Right atrium auricular region (tissue), 2 donors: Measurements from ENCODE around the gene ELP1. TPM values are rescaled to one million over a fixed set of nuclear protein-coding genes. Genes with fewer than 3 reads are reported as not detected.

ENCODE experiments used
- DNase-seq: peaks from one replicate; pipeline ENCODE4 v3.0.0-alpha.2; 2019; ENCODE audit warnings: low spot score
- H3K27ac ChIP-seq, 2 donors: fragments of 200-600 bp; sonication (generic); 1 replicate in 1 of 2; 2 replicates in 1 of 2; pipeline ENCODE4 v1.5.1; 2016 to 2019
- H3K27me3 ChIP-seq, 2 donors: fragments of 200-600 bp; sonication (generic); one replicate each; pipeline versions ENCODE4 v1.5.1 to v1.6.0; 2017 to 2019
- H3K36me3 ChIP-seq: fragments of 200-600 bp; sonication (generic); one replicate; pipeline ENCODE4 v1.5.1; 2016
- H3K4me1 ChIP-seq, 2 donors: fragments of 200-600 bp; sonication (generic); one replicate each; pipeline versions ENCODE4 v1.5.1 to v1.6.0; 2017 to 2019
- H3K4me3 ChIP-seq, 2 donors: fragments of 200-600 bp; sonication (generic); 1 replicate in 1 of 2; 2 replicates in 1 of 2; pipeline ENCODE4 v1.5.1; 2017 to 2019; ENCODE audit warnings: mild to moderate bottlenecking in 1 of 2, moderate library complexity in 1 of 2
- H3K9me3 ChIP-seq, 2 donors: fragments of 200-600 bp; sonication (generic); one replicate each; pipeline ENCODE4 v1.5.1; 2019
- CTCF ChIP-seq, 2 donors: fragments of 200-600 bp; sonication (generic); IDR thresholded peaks; one replicate each; pipeline ENCODE4 v1.5.1; 2019; ENCODE audit warnings: antibody characterized with exemption in 2 of 2
- total RNA-seq, 2 donors: library from RNA; depleted of rRNA; stranded (reverse); fragments of >200 nt; gene quantifications; one replicate each; pipeline ENCODE4 v1.1.0, GENCODE V29; 2016

ELP1 gene
- total RNA-seq, 2 donors from 2014 or later, result 14.7 to 22.1 TPM

- no peaks in the 10 kb centered on the region for H3K27me3 ChIP-seq
- H3K4me3 ChIP-seq, result no peak overlapping the region
- H3K27ac ChIP-seq, result no peak overlapping the region
- no peak for DNase-seq
- no peak for TF ChIP-seq CTCF (IDR thresholded peaks at IDR 0.05)
- H3K36me3 ChIP-seq, result peaks cover 30% of the 10 kb centered on the region
- H3K4me1 ChIP-seq, result peaks cover 0 to 2% of the 10 kb centered on the region in 2 donors
- no peaks in the 10 kb centered on the region for H3K9me3 ChIP-seq
Observed at GRCh38 chr9:108939975-108940374, 6.1 kb upstream of the ELP1 start.

GRCh38 chr9:108937561-108938305, 3.8 kb upstream of the ELP1 start:
- Histone ChIP-seq H3K27me3 (no peaks in the 10 kb centered on the region), H3K9me3 (no peaks in the 10 kb centered on the region), H3K36me3 (peaks cover 21% of the 10 kb centered on the region), H3K4me1 (peaks cover 0 to 12% of the 10 kb centered on the region in 2 donors), H3K4me3 (no peak overlapping the region), H3K27ac (no peak overlapping the region)
- no peak for TF ChIP-seq CTCF (IDR thresholded peaks at IDR 0.05)
- no peak for DNase-seq

GRCh38 chr9:108934323-108934893, 484 bp upstream of the ELP1 start, which contains the start of gene ABITRAM:
Gene ABITRAM, plus strand, starts transcription at chr9:108934400. Its CDS starts 87 bp downstream, at chr9:108934487.
- DNase-seq, result peak; percentile 78
- no peak for TF ChIP-seq CTCF (IDR thresholded peaks at IDR 0.05)
- peaks cover 6% of the 10 kb centered on the region for H3K36me3 ChIP-seq

GRCh38 chr9:108933231-108933717, 650 bp downstream of the ELP1 start:
- no peak for DNase-seq
- Histone ChIP-seq H3K9me3 (no peaks in the 10 kb centered on the region), H3K4me1 (peaks cover 0 to 19% of the 10 kb centered on the region in 2 donors), H3K4me3 (peak overlapping the region; percentile 78 to 79), H3K27me3 (no peaks in the 10 kb centered on the region), H3K36me3 (peaks cover 11% of the 10 kb centered on the region), H3K27ac (peak overlapping the region; percentile 87 to 91)
- no peak for TF ChIP-seq CTCF (IDR thresholded peaks at IDR 0.05)

More at GRCh38 chr9:108934323-108934893, 484 bp upstream of the ELP1 start, which contains the start of gene ABITRAM:
- H3K27me3 ChIP-seq, result no peaks in the 10 kb centered on the region
- H3K27ac ChIP-seq, result peak within 1 kb of the TSS; percentile 87 to 91
- peaks cover 0 to 19% of the 10 kb centered on the region in 2 donors for H3K4me1 ChIP-seq
- no peaks in the 10 kb centered on the region for H3K9me3 ChIP-seq
- H3K4me3 ChIP-seq, result peak within 1 kb of the TSS; percentile 78 to 79

GRCh38 chr9:108928386-108928785, 5.5 kb downstream of the ELP1 start:
- Histone ChIP-seq H3K4me3 (no peak overlapping the region), H3K9me3 (no peaks in the 10 kb centered on the region), H3K27me3 (no peaks in the 10 kb centered on the region), H3K36me3 (peaks cover 48% of the 10 kb centered on the region), H3K27ac (no peak overlapping the region), H3K4me1 (peaks cover 0 to 13% of the 10 kb centered on the region in 2 donors)
- TF ChIP-seq CTCF (IDR thresholded peaks at IDR 0.05), result no peak
- DNase-seq, result no peak
